GM12892 (cell line): Measurements from ENCODE around the gene CPLANE2.
"Not testable (repeated sequence)": the region's sequence is repeated elsewhere in the genome, so short reads cannot be mapped to it uniquely, and the experiment has no call there.

Experiments used
- POLR2A ChIP-seq: IDR thresholded peaks from 2 replicates; pipeline ENCODE4 v1.6.1; 2011; ENCODE audit warnings: low read depth, low read length, control low read depth
- POLR2AphosphoS5 ChIP-seq: IDR thresholded peaks from 2 replicates; pipeline ENCODE4 v1.6.1; 2011; ENCODE audit warnings: low read depth, low read length, control low read depth
- TAF1 ChIP-seq: IDR thresholded peaks from 2 replicates; pipeline ENCODE4 v1.6.1; 2011; ENCODE audit warnings: low read depth, mild to moderate bottlenecking, control low read depth, low read length, borderline replicate concordance

DNA sequence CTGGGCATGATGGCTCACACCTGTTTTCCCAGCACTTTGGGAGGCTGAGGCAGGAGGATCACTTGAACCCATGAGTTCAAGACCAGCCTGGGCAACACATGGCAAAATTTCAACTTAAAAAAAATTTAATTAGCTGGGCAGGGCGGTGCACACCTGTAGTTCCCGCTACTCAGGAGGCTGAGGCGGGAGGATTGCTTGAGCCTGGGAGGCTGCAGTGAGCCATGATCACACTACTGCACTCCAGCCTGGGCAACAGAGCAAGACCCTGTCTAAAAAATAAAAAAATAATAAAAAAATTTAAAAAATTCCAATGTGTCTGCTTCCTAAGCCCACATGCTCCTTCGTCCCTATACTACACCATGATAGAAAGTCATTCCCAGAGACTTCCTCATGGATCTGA, 40.8 kb downstream of the CPLANE2 start:
- TF ChIP-seq POLR2A, TAF1, POLR2AphosphoS5: not testable (repeated sequence)
